Astrocyte (in vitro differentiated cells and primary cell): ENCODE measurements around the gene NPLOC4.

Source experiments
- CTCF ChIP-seq: IDR thresholded peaks from 2 replicates; pipeline ENCODE4 v1.5.1; 2011; ENCODE audit warnings: low read depth, mild to moderate bottlenecking, inconsistent platforms, low read length, moderate library complexity; ENCODE audit not compliant: insufficient read depth
- EZH2 ChIP-seq: IDR thresholded peaks from 2 replicates; pipeline ENCODE4 v1.6.1; 2012; ENCODE audit warnings: mild to moderate bottlenecking, low read length, inconsistent platforms; ENCODE audit not compliant: insufficient read depth

GRCh38 chr17:81514739-81515529 is 122.0 kb downstream of the NPLOC4 start:
- no peak for TF ChIP-seq CTCF
- TF ChIP-seq EZH2, result no peak
